HCT116 (cell line): ENCODE data around the gene CLOCK. TPM values are rescaled to one million over a fixed set of nuclear protein-coding genes. Genes with fewer than 3 reads are reported as not detected.

Experiments
- ATAC-seq: fragments of 200-7000 bp; cut with Tn5 transposase; 2 replicates; pipeline ENCODE4 v1.9.1; 2020; ENCODE audit warnings: mild to moderate bottlenecking, moderate library complexity
- BruUV-seq: library from RNA; stranded (reverse); fragments of 400-500 nt; replicated peaks from 2 replicates; lab custom pipeline; 2021; lab: Mats Ljungman, UMichigan
- CTCF ChIA-PET: fragments of 300-600 bp; sonication (Branson Sonifier 250); formaldehyde crosslinking; loops from one replicate; lab custom pipeline; 2021; ENCODE audit warnings: antibody characterized with exemption; lab: Charles Lee
- POLR2A ChIA-PET: fragments of 300-600, 350-600 bp; sonication (Branson Sonifier 250); formaldehyde crosslinking; loops from one replicate; lab custom pipeline; 2021; ENCODE audit warnings: antibody characterized with exemption; lab: Charles Lee
- RAD21 ChIA-PET, 2 experiments: fragments of 300-600 bp; sonication (Branson Sonifier 250); formaldehyde crosslinking; loops; one replicate each; lab custom pipeline; 2023; ENCODE audit warnings: low total read pairs in 2 of 2; ENCODE audit not compliant: uncharacterized antibody in 2 of 2, unreplicated experiment in 2 of 2, low non-redundant PET in 1 of 2; lab: Charles Lee
- DNase-seq: peaks from one replicate; pipeline ENCODE4 v3.0.0-alpha.2; 2010; ENCODE audit warnings: low read depth, low spot score
- H2AFZ ChIP-seq: fragments of 200-600 bp; shearing (Covaris generic), sonication (generic); 2 replicates; pipeline ENCODE4 v1.6.1; 2017; ENCODE audit warnings: low read depth, mixed run types, mixed read lengths, antibody characterized with exemption, low read length; ENCODE audit not compliant: poor library complexity, severe bottlenecking
- H3K27ac ChIP-seq: 2 replicates; pipeline ENCODE4 v1.5.1; 2012; ENCODE audit warnings: low read depth, low read length
- H3K27me3 ChIP-seq: fragments of 200-600 bp; sonication (generic); 2 replicates; pipeline ENCODE4 v1.6.1; 2016; ENCODE audit warnings: mixed run types, low read length, mixed read lengths; ENCODE audit not compliant: insufficient read depth
- H3K36me3 ChIP-seq, 2 experiments: fragments of 200-500 bp in 1 of 2; fragments of 200-600 bp in 1 of 2; sonication (Bioruptor generic) in 1 of 2; sonication (generic) in 1 of 2; 2 replicates each; pipeline versions ENCODE4 v1.5.1 to v1.6.1; 2014 to 2016; ENCODE audit warnings: low read length in 2 of 2, inconsistent platforms in 1 of 2, mixed read lengths in 1 of 2, mixed run types in 1 of 2; ENCODE audit not compliant: insufficient read depth in 2 of 2, control insufficient read depth in 1 of 2
- H3K4me1 ChIP-seq, 2 experiments: fragments of 200-600 bp in 1 of 2; sonication (generic) in 1 of 2; 2 replicates each; pipeline versions ENCODE4 v1.5.1 to v1.6.1; 2012 to 2017; ENCODE audit warnings: low read length in 2 of 2, inconsistent platforms in 1 of 2, mild to moderate bottlenecking in 1 of 2, mixed read lengths in 1 of 2, mixed run types in 1 of 2, moderate library complexity in 1 of 2; ENCODE audit not compliant: insufficient read depth in 2 of 2, control insufficient read depth in 1 of 2
- H3K4me2 ChIP-seq: fragments of 200-600 bp; sonication (generic); 2 replicates; pipeline ENCODE4 v1.6.1; 2017; ENCODE audit warnings: mixed run types, low read length, mixed read lengths
- H3K4me3 ChIP-seq, 2 experiments: fragments of 200-600 bp in 1 of 2; sonication (generic) in 1 of 2; replicated peaks in 1 of 2; 2 replicates each; pipeline ENCODE4 v1.5.1; 2011 to 2016; ENCODE audit warnings: low read length in 2 of 2, control low read depth in 1 of 2, low read depth in 1 of 2, mild to moderate bottlenecking in 1 of 2, mixed read lengths in 1 of 2, mixed run types in 1 of 2
- H3K79me2 ChIP-seq: fragments of 200-600 bp; sonication (generic); 2 replicates; pipeline ENCODE4 v1.6.1; 2017; ENCODE audit warnings: mild to moderate bottlenecking, mixed run types, low read length, moderate library complexity, mixed read lengths; ENCODE audit not compliant: insufficient read depth
- H3K9ac ChIP-seq: fragments of 200-600 bp; sonication (generic); 2 replicates; pipeline ENCODE4 v1.6.1; 2016; ENCODE audit warnings: low read length, mixed read lengths
- H3K9me2 ChIP-seq: fragments of 200-600 bp; sonication (generic), shearing (Covaris generic); 2 replicates; pipeline ENCODE4 v1.6.1; 2017; ENCODE audit warnings: mixed run types, mild to moderate bottlenecking, moderate library complexity; ENCODE audit not compliant: insufficient read depth
- H3K9me3 ChIP-seq, 2 experiments: fragments of 200-500 bp in 1 of 2; fragments of 200-600 bp in 1 of 2; sonication (Bioruptor generic) in 1 of 2; sonication (generic) in 1 of 2; 2 replicates each; pipeline ENCODE4 v1.6.1; 2014 to 2017; ENCODE audit warnings: low read length in 2 of 2, mixed read lengths in 2 of 2, inconsistent platforms in 1 of 2, low read depth in 1 of 2, mild to moderate bottlenecking in 1 of 2, mixed run types in 1 of 2, moderate library complexity in 1 of 2; ENCODE audit not compliant: control insufficient read depth in 1 of 2, insufficient read depth in 1 of 2
- H4K20me1 ChIP-seq: fragments of 200-600 bp; sonication (generic), shearing (Covaris generic); 2 replicates; pipeline ENCODE4 v1.6.1; 2017; ENCODE audit warnings: mixed run types, mild to moderate bottlenecking, moderate library complexity; ENCODE audit not compliant: insufficient read depth
- CBX3 ChIP-seq: IDR thresholded peaks from 2 replicates; pipeline ENCODE4 v1.6.1; 2012; ENCODE audit warnings: low read depth
- FOSL1 ChIP-seq: IDR thresholded peaks from 2 replicates; pipeline ENCODE4 v1.6.1; 2012; ENCODE audit warnings: low read depth
- ZFX ChIP-seq: fragments of 450-650 bp; IDR thresholded peaks from 2 replicates; pipeline ENCODE4 v1.6.1; 2017
- intact Hi-C: fragments of 100-400 bp; cut with micrococcal nuclease; formaldehyde crosslinking; loops from 2 replicates; pipeline ENCODE4 v1.10.0; 2022
- total RNA-seq: library from RNA; stranded (reverse); gene quantifications from one replicate; pipeline ENCODE4 v1.2.1, GENCODE V29; 2021; ENCODE audit not compliant: unreplicated experiment
- TF ChIP-seq, protein P1 (sequence below): IDR thresholded peaks from 2 replicates; pipeline ENCODE4 v1.6.1; 2012
- TF ChIP-seq, protein P2 (sequence below): IDR thresholded peaks from 2 replicates; pipeline ENCODE4 v1.6.1; 2011; ENCODE audit warnings: mild to moderate bottlenecking, low read length, moderate library complexity; ENCODE audit not compliant: insufficient replicate concordance; ENCODE audit errors: extremely low read depth
- TF ChIP-seq, protein P3 (sequence below): IDR thresholded peaks from 2 replicates; pipeline ENCODE4 v1.6.1; 2012; ENCODE audit warnings: low read depth

CLOCK gene
- total RNA-seq, 1 experiment from 2014 or later, result 38.7 TPM

DNA sequence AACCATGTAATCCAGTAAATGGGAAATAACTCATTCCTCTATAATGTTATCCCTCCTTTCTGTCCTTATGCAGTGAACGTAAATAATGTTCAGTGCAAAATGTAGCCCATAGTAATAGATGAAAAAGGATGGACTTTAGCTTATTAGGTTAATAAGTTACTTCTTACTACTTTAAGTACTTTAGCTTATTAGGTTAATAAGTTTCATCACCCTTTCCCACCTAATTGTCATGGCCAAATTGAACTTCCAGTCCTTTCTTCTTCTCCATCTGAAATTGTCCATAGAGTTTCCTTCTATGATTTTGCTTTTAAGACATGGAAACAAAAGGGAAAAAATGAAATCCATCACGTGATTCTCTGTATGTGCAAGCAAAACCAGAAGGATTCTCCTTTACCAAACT, 166.1 kb downstream of the CLOCK start:
- DNase-seq (no peak), ATAC-seq (no peak)
- RAD21 ChIA-PET, result no interaction called here
- Histone ChIP-seq H3K4me1 (peaks cover 5 to 14% of the 10 kb centered on the region in 2 experiments; a peak in 3 of 4 replicates), H3K9ac (no peak overlapping the region), H3K27ac (no peak overlapping the region), H3K4me2 (no peak overlapping the region), H3K4me3 (no peak overlapping the region), H2AFZ (no peak overlapping the region), H3K9me3 (no peaks in the 10 kb centered on the region), H3K79me2 (no peaks in the 10 kb centered on the region), H3K9me2 (no peaks in the 10 kb centered on the region), H4K20me1 (no peaks in the 10 kb centered on the region), H3K36me3 (no peaks in the 10 kb centered on the region), H3K27me3 (no peaks in the 10 kb centered on the region)
- intact Hi-C loops, result no loop called here
- POLR2A ChIA-PET, result no interaction called here
- CTCF ChIA-PET, result no interaction called here
- BruUV-seq, result no TSS peak
- TF ChIP-seq, protein P1, sequence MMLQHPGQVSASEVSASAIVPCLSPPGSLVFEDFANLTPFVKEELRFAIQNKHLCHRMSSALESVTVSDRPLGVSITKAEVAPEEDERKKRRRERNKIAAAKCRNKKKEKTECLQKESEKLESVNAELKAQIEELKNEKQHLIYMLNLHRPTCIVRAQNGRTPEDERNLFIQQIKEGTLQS, result no peak
- TF ChIP-seq, protein P2, sequence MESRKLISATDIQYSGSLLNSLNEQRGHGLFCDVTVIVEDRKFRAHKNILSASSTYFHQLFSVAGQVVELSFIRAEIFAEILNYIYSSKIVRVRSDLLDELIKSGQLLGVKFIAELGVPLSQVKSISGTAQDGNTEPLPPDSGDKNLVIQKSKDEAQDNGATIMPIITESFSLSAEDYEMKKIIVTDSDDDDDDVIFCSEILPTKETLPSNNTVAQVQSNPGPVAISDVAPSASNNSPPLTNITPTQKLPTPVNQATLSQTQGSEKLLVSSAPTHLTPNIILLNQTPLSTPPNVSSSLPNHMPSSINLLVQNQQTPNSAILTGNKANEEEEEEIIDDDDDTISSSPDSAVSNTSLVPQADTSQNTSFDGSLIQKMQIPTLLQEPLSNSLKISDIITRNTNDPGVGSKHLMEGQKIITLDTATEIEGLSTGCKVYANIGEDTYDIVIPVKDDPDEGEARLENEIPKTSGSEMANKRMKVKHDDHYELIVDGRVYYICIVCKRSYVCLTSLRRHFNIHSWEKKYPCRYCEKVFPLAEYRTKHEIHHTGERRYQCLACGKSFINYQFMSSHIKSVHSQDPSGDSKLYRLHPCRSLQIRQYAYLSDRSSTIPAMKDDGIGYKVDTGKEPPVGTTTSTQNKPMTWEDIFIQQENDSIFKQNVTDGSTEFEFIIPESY, result no peak
- TF ChIP-seq ZFX (no peak), CBX3 (no peak), FOSL1 (no peak)
- TF ChIP-seq, protein P3, sequence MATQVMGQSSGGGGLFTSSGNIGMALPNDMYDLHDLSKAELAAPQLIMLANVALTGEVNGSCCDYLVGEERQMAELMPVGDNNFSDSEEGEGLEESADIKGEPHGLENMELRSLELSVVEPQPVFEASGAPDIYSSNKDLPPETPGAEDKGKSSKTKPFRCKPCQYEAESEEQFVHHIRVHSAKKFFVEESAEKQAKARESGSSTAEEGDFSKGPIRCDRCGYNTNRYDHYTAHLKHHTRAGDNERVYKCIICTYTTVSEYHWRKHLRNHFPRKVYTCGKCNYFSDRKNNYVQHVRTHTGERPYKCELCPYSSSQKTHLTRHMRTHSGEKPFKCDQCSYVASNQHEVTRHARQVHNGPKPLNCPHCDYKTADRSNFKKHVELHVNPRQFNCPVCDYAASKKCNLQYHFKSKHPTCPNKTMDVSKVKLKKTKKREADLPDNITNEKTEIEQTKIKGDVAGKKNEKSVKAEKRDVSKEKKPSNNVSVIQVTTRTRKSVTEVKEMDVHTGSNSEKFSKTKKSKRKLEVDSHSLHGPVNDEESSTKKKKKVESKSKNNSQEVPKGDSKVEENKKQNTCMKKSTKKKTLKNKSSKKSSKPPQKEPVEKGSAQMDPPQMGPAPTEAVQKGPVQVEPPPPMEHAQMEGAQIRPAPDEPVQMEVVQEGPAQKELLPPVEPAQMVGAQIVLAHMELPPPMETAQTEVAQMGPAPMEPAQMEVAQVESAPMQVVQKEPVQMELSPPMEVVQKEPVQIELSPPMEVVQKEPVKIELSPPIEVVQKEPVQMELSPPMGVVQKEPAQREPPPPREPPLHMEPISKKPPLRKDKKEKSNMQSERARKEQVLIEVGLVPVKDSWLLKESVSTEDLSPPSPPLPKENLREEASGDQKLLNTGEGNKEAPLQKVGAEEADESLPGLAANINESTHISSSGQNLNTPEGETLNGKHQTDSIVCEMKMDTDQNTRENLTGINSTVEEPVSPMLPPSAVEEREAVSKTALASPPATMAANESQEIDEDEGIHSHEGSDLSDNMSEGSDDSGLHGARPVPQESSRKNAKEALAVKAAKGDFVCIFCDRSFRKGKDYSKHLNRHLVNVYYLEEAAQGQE, result no peak
